PC-3 (cell line): ENCODE results near the gene HNRNPA1. TPM values are rescaled to one million over a fixed set of nuclear protein-coding genes. Genes with fewer than 3 reads are reported as not detected.
A peak's percentile ranks its signal among the peaks of the same experiment; 100 is the strongest.
"Not testable (repeated sequence)": the region's sequence is repeated elsewhere in the genome, so short reads cannot be mapped to it uniquely, and the experiment has no call there.

Experiments
- ATAC-seq: fragments of 200-7000 bp; cut with Tn5 transposase; 2 replicates; pipeline ENCODE4 v1.9.1; 2020; ENCODE audit warnings: mild to moderate bottlenecking, moderate library complexity
- BruUV-seq: library from RNA; stranded (reverse); fragments of 400-500 nt; replicated peaks from 2 replicates; lab custom pipeline; 2021; lab: Mats Ljungman, UMichigan
- CTCF ChIA-PET: fragments of 300-600 bp; sonication (Branson Sonifier 250); formaldehyde crosslinking; loops from one replicate; lab custom pipeline; 2022; ENCODE audit warnings: antibody characterized with exemption; lab: Charles Lee
- POLR2A ChIA-PET: fragments of 300-600 bp; sonication (Branson Sonifier 250); formaldehyde crosslinking; loops from one replicate; lab custom pipeline; 2022; ENCODE audit warnings: antibody characterized with exemption; ENCODE audit not compliant: unreplicated experiment; lab: Charles Lee
- DNase-seq: peaks from one replicate; pipeline ENCODE4 v3.0.0-alpha.2; 2015
- H2AFZ ChIP-seq: fragments of 300-600 bp; sonication (generic); 2 replicates; pipeline ENCODE4 v1.6.0; 2016; ENCODE audit warnings: antibody characterized with exemption, low read length
- H3F3A ChIP-seq: fragments of 300-600 bp; sonication (generic); one replicate; pipeline ENCODE4 v1.6.0; 2017; ENCODE audit warnings: antibody characterized with exemption, low read length, control low read depth, mild to moderate bottlenecking; ENCODE audit not compliant: unreplicated experiment
- H3K27ac ChIP-seq: fragments of 300-600 bp; sonication (generic); 2 replicates; pipeline ENCODE4 v1.5.1; 2016; ENCODE audit warnings: mild to moderate bottlenecking, low read length
- H3K27me3 ChIP-seq: fragments of 300-600 bp; sonication (generic); 2 replicates; pipeline ENCODE4 v1.6.1; 2016; ENCODE audit warnings: low read length, mixed read lengths
- H3K36me3 ChIP-seq: fragments of 300-600 bp; sonication (generic); 2 replicates; pipeline ENCODE4 v1.6.1; 2016; ENCODE audit warnings: low read depth, mixed run types, low read length, mixed read lengths
- H3K4me1 ChIP-seq: fragments of 300-600 bp; sonication (generic); 2 replicates; pipeline ENCODE4 v1.5.1; 2016; ENCODE audit warnings: low read length; ENCODE audit not compliant: insufficient read depth
- H3K4me2 ChIP-seq: fragments of 300-600 bp; sonication (generic); 2 replicates; pipeline ENCODE4 v1.6.0; 2016; ENCODE audit warnings: low read length
- H3K4me3 ChIP-seq: fragments of 300-600 bp; sonication (generic); 2 replicates; pipeline ENCODE4 v1.5.1; 2016; ENCODE audit warnings: mild to moderate bottlenecking, low read length, mixed read lengths
- H3K79me2 ChIP-seq: fragments of 300-600 bp; sonication (generic); 2 replicates; pipeline ENCODE4 v1.6.1; 2017; ENCODE audit warnings: low read length, mixed read lengths
- H3K9ac ChIP-seq: fragments of 300-600 bp; sonication (generic); 2 replicates; pipeline ENCODE4 v1.6.0; 2016; ENCODE audit warnings: mild to moderate bottlenecking, low read length
- H3K9me2 ChIP-seq: fragments of 300-600 bp; sonication (generic); replicated peaks from 2 replicates; pipeline ENCODE4 v1.6.1; 2016; ENCODE audit warnings: mixed run types, low read length, mixed read lengths
- H3K9me3 ChIP-seq: fragments of 300-600 bp; sonication (generic); 2 replicates; pipeline ENCODE4 v1.6.1; 2016; ENCODE audit warnings: low read length, mixed read lengths
- H4K20me1 ChIP-seq: fragments of 300-600 bp; sonication (generic); 2 replicates; pipeline ENCODE4 v1.6.1; 2016; ENCODE audit warnings: low read length, mixed read lengths
- EZH2 ChIP-seq: fragments of 300-600 bp; sonication (generic); IDR thresholded peaks from one replicate; pipeline ENCODE4 v1.6.1; 2017; ENCODE audit warnings: antibody characterized with exemption, mild to moderate bottlenecking, low read length; ENCODE audit not compliant: unreplicated experiment
- EZH2phosphoT487 ChIP-seq: fragments of 300-600 bp; sonication (generic); IDR thresholded peaks from 2 replicates; pipeline ENCODE4 v1.6.1; 2018; ENCODE audit warnings: mild to moderate bottlenecking, antibody characterized with exemption, low read length, borderline replicate concordance
- intact Hi-C: fragments of 100-400 bp; cut with micrococcal nuclease; formaldehyde crosslinking; loops from 2 replicates; pipeline ENCODE4 v1.9.0; 2023
- total RNA-seq: library from RNA; depleted of rRNA; stranded (reverse); fragments of >200 nt; gene quantifications from 2 replicates; pipeline ENCODE4 v1.2.3, GENCODE V29; 2014
- TF ChIP-seq, protein P1 (sequence below): fragments of 300-600 bp; sonication (generic); conservative IDR thresholded peaks from 2 replicates; pipeline ENCODE4 v1.5.1; 2017; ENCODE audit warnings: antibody characterized with exemption, low read depth, mild to moderate bottlenecking, low read length

HNRNPA1 gene
- total RNA-seq, 1 experiment from 2014 or later: 465 TPM

- H4K20me1 ChIP-seq: peaks cover 38% of the 10 kb centered on the region
- POLR2A ChIA-PET: interaction anchor here (0.5 to 1.9 kb wide), 4 partner anchors 22 to 263 kb away, joined by 3 to 40 read pairs (median 4); partner anchors contain the start of gene COPZ1
- no peaks in the 10 kb centered on the region for H3K9me2 ChIP-seq
- peaks cover 55% of the 10 kb centered on the region for H3K36me3 ChIP-seq
- peaks cover 86% of the 10 kb centered on the region for H3K79me2 ChIP-seq
- peaks cover 31% of the 10 kb centered on the region for H3K4me1 ChIP-seq
- no TSS peak for BruUV-seq
- H3F3A ChIP-seq: peaks cover 7% of the 10 kb centered on the region
- ATAC-seq (peak; percentile 86), DNase-seq (peak; percentile 99)
- peak within 1 kb of the TSS; percentile 87 for H3K27ac ChIP-seq
- H2AFZ ChIP-seq: peak within 1 kb of the TSS; percentile 79
- CTCF ChIA-PET: interaction anchor here (0.6 to 1.8 kb wide), 2 partner anchors 28 to 45 kb away, joined by 6 to 7 read pairs; partner anchors contain the start of gene COPZ1
- intact Hi-C loops: loop anchor here (1.0 kb wide), 2 partner anchors 44 to 79 kb away; no protein-coding TSS in a partner anchor
- peak within 1 kb of the TSS; percentile 99 for H3K9ac ChIP-seq
- H3K4me3 ChIP-seq: peak within 1 kb of the TSS; percentile 88
- peak within 1 kb of the TSS; percentile 91 for H3K4me2 ChIP-seq
- no peaks in the 10 kb centered on the region for H3K9me3 ChIP-seq
- TF ChIP-seq EZH2 (no peak), EZH2phosphoT487 (no peak)
- TF ChIP-seq, protein P1, sequence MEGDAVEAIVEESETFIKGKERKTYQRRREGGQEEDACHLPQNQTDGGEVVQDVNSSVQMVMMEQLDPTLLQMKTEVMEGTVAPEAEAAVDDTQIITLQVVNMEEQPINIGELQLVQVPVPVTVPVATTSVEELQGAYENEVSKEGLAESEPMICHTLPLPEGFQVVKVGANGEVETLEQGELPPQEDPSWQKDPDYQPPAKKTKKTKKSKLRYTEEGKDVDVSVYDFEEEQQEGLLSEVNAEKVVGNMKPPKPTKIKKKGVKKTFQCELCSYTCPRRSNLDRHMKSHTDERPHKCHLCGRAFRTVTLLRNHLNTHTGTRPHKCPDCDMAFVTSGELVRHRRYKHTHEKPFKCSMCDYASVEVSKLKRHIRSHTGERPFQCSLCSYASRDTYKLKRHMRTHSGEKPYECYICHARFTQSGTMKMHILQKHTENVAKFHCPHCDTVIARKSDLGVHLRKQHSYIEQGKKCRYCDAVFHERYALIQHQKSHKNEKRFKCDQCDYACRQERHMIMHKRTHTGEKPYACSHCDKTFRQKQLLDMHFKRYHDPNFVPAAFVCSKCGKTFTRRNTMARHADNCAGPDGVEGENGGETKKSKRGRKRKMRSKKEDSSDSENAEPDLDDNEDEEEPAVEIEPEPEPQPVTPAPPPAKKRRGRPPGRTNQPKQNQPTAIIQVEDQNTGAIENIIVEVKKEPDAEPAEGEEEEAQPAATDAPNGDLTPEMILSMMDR: no peak
- no peaks in the 10 kb centered on the region for H3K27me3 ChIP-seq
Observed at GRCh38 chr12:54279632-54280467, 676 bp upstream of the HNRNPA1 start, which contains the start of gene CBX5. TSS of gene CBX5 (minus strand) at chr12:54280122. CDS start at chr12:54257650, 22,472 bp downstream.

DNA sequence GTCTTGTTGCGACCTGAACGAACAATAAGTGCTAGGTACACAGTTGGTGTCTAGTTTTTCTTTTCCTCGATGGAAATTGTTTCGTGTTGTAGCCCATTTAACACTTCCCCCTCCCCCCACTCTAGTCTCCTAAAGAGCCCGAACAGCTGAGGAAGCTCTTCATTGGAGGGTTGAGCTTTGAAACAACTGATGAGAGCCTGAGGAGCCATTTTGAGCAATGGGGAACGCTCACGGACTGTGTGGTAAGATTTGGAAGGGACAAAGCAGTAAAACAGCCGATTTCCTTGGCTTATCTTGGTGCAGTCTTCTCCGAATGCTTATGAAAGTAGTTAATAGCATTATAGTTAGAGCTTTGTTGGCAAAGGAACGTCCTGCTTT, 724 bp downstream of the HNRNPA1 start:
- peaks cover 67% of the 10 kb centered on the region for H3K36me3 ChIP-seq
- H3K79me2 ChIP-seq: peaks cover 79% of the 10 kb centered on the region
- peaks cover 51% of the 10 kb centered on the region for H4K20me1 ChIP-seq
- DNase-seq, H2AFZ ChIP-seq, BruUV-seq, H3K9me2 ChIP-seq, POLR2A ChIA-PET, H3K9me3 ChIP-seq, intact Hi-C loops, ATAC-seq, H3K27me3 ChIP-seq: not testable (repeated sequence)
- H3K4me3 ChIP-seq: peak overlapping the region; percentile 88
- peaks cover 31% of the 10 kb centered on the region for H3K4me1 ChIP-seq
- H3K9ac ChIP-seq: peak overlapping the region; percentile 99
- H3K4me2 ChIP-seq: peak overlapping the region; percentile 89
- CTCF ChIA-PET: interaction anchor here (0.7 kb wide), 1 partner anchor 14 kb away, joined by 3 read pairs; no protein-coding TSS in a partner anchor
- H3K27ac ChIP-seq: peak overlapping the region; percentile 63
- peaks cover 19% of the 10 kb centered on the region for H3F3A ChIP-seq

- H3K9me2 ChIP-seq, H2AFZ ChIP-seq, BruUV-seq, H3K9me3 ChIP-seq, ATAC-seq, POLR2A ChIA-PET, DNase-seq, H3K27me3 ChIP-seq, intact Hi-C loops: not testable (repeated sequence)
- peaks cover 24% of the 10 kb centered on the region for H3F3A ChIP-seq
- H3K27ac ChIP-seq: peak overlapping the region; percentile 63; the same call in 1 of the 2 replicates
- CTCF ChIA-PET: interaction anchor here (0.7 kb wide), 1 partner anchor 13 kb away, joined by 3 read pairs; no protein-coding TSS in a partner anchor
- H3K4me1 ChIP-seq: peaks cover 29% of the 10 kb centered on the region
- peak overlapping the region; percentile 89 for H3K4me2 ChIP-seq
- peaks cover 69% of the 10 kb centered on the region for H3K36me3 ChIP-seq
- H4K20me1 ChIP-seq: peaks cover 55% of the 10 kb centered on the region
- H3K4me3 ChIP-seq: peak overlapping the region; percentile 88
- H3K9ac ChIP-seq: peak overlapping the region; percentile 99
- peaks cover 75% of the 10 kb centered on the region for H3K79me2 ChIP-seq
Observed at GRCh38 chr12:54281694-54282093, 1.2 kb downstream of the HNRNPA1 start.
